Esophagus (tissue), 2 donors: ENCODE data around the gene APOL1. TPM values are rescaled to one million over a fixed set of nuclear protein-coding genes. Genes with fewer than 3 reads are reported as not detected.
A peak's percentile ranks its signal among the peaks of the same experiment; 100 is the strongest.

Source experiments
- H3K27ac ChIP-seq, 2 donors: one replicate each; pipeline ENCODE4 v1.5.1; 2013; ENCODE audit warnings: low read depth in 2 of 2, mild to moderate bottlenecking in 2 of 2, inconsistent platforms in 1 of 2, low read length in 1 of 2, moderate library complexity in 1 of 2
- H3K27me3 ChIP-seq, 2 donors: one replicate each; pipeline ENCODE4 v1.6.1; 2013; ENCODE audit warnings: low read length in 2 of 2, control low read depth in 1 of 2, mild to moderate bottlenecking in 1 of 2; ENCODE audit not compliant: insufficient read depth in 2 of 2, control insufficient read depth in 1 of 2
- H3K36me3 ChIP-seq, 2 donors: one replicate each; pipeline ENCODE4 v1.6.1; 2013; ENCODE audit warnings: low read length in 1 of 2; ENCODE audit not compliant: control insufficient read depth in 2 of 2, insufficient read depth in 2 of 2
- H3K4me1 ChIP-seq, 2 donors: one replicate each; pipeline ENCODE4 v1.6.1; 2013; ENCODE audit warnings: low read length in 1 of 2; ENCODE audit not compliant: control insufficient read depth in 2 of 2, insufficient read depth in 2 of 2
- H3K4me3 ChIP-seq, 2 donors: one replicate each; pipeline ENCODE4 v1.5.1; 2013; ENCODE audit warnings: low read length in 2 of 2, mild to moderate bottlenecking in 2 of 2, low read depth in 1 of 2, moderate library complexity in 1 of 2
- H3K9me3 ChIP-seq, 2 donors: one replicate each; pipeline ENCODE4 v1.6.1; 2013; ENCODE audit warnings: mild to moderate bottlenecking in 2 of 2, low read depth in 1 of 2, low read length in 1 of 2, moderate library complexity in 1 of 2; ENCODE audit not compliant: control insufficient read depth in 2 of 2, insufficient read depth in 1 of 2
- WGBS, 2 donors: extraction: QIAGEN DNeasy Blood & Tissue Kit; methylation state at CpG; one replicate each; pipeline ENCODE4 v1.1.7; 2013; 5-methylcytosine and 5-hydroxymethylcytosine counted together
- polyA plus RNA-seq, 2 donors: library from polyadenylated mRNA; stranded (reverse); fragments of 200-250 nt; gene quantifications; one replicate each; pipeline ENCODE4 v1.2.3, GENCODE V29; 2013
- donor health status: healthy with polysubstance abuse.
- donor health status: Bipolar disorder and iron deficiency.

APOL1 gene
- polyA plus RNA-seq, 2 donors: 9.8 to 10.5 TPM

GRCh38 chr22:36294293-36294620, 41.3 kb downstream of the APOL1 start:
- no peaks in the 10 kb centered on the region for H3K27me3 ChIP-seq
- no peak overlapping the region for H3K4me3 ChIP-seq
- H3K4me1 ChIP-seq: no peaks in the 10 kb centered on the region
- peaks cover 57 to 75% of the 10 kb centered on the region in 2 donors for H3K36me3 ChIP-seq
- no peaks in the 10 kb centered on the region for H3K9me3 ChIP-seq
- WGBS, 2 donors: 90 to 94% methylated on average over 7 of the region's 7 CpGs
- no peak overlapping the region for H3K27ac ChIP-seq

- no peaks in the 10 kb centered on the region for H3K4me1 ChIP-seq
- no peak overlapping the region for H3K4me3 ChIP-seq
- H3K9me3 ChIP-seq: no peaks in the 10 kb centered on the region
- 91 to 92% methylated on average over 11 of the region's 11 CpGs for WGBS, 2 donors
- no peak overlapping the region for H3K27ac ChIP-seq
- H3K36me3 ChIP-seq: peaks cover 62 to 75% of the 10 kb centered on the region in 2 donors
- H3K27me3 ChIP-seq: no peaks in the 10 kb centered on the region
Observed at GRCh38 chr22:36294801-36295200, 41.9 kb downstream of the APOL1 start.

GRCh38 chr22:36295247-36295646, 42.3 kb downstream of the APOL1 start:
- Histone ChIP-seq H3K36me3 (peaks cover 66 to 78% of the 10 kb centered on the region in 2 donors), H3K4me1 (no peaks in the 10 kb centered on the region), H3K9me3 (no peaks in the 10 kb centered on the region), H3K27me3 (no peaks in the 10 kb centered on the region), H3K27ac (no peak overlapping the region), H3K4me3 (no peak overlapping the region)
- 90 to 96% methylated on average over 7 of the region's 7 CpGs for WGBS, 2 donors

GRCh38 chr22:36296690-36297089, 43.8 kb downstream of the APOL1 start:
- WGBS, 2 donors: 88 to 89% methylated on average over 15 of the region's 15 CpGs
- peaks cover 71 to 91% of the 10 kb centered on the region in 2 donors for H3K36me3 ChIP-seq
- H3K27ac ChIP-seq: no peak overlapping the region
- H3K9me3 ChIP-seq: no peaks in the 10 kb centered on the region
- H3K4me3 ChIP-seq: no peak overlapping the region
- no peaks in the 10 kb centered on the region for H3K27me3 ChIP-seq
- H3K4me1 ChIP-seq: peaks cover 0 to 3% of the 10 kb centered on the region in 2 donors

- Histone ChIP-seq H3K27me3 (no peaks in the 10 kb centered on the region), H3K9me3 (no peaks in the 10 kb centered on the region), H3K36me3 (peaks cover 68 to 87% of the 10 kb centered on the region in 2 donors), H3K27ac (peak overlapping the region in 1 of 2 donors; percentile 34), H3K4me1 (peaks cover 0 to 3% of the 10 kb centered on the region in 2 donors), H3K4me3 (no peak overlapping the region)
- WGBS, 2 donors: 85 to 86% methylated on average over 19 of the region's 19 CpGs
Observed at GRCh38 chr22:36297568-36297967, 44.6 kb downstream of the APOL1 start.

GRCh38 chr22:36298118-36298517, 45.2 kb downstream of the APOL1 start:
- Histone ChIP-seq H3K4me1 (peaks cover 0 to 3% of the 10 kb centered on the region in 2 donors), H3K27me3 (no peaks in the 10 kb centered on the region), H3K27ac (peak overlapping the region in 1 of 2 donors; percentile 35), H3K9me3 (no peaks in the 10 kb centered on the region), H3K4me3 (no peak overlapping the region), H3K36me3 (peaks cover 68 to 87% of the 10 kb centered on the region in 2 donors)
- 80 to 94% methylated on average over 7 to 8 of the region's 8 CpGs for WGBS, 2 donors

GRCh38 chr22:36298601-36299000, 45.7 kb downstream of the APOL1 start:
- Histone ChIP-seq H3K36me3 (peaks cover 64 to 85% of the 10 kb centered on the region in 2 donors), H3K4me1 (peaks cover 0 to 3% of the 10 kb centered on the region in 2 donors), H3K27me3 (no peaks in the 10 kb centered on the region), H3K9me3 (no peaks in the 10 kb centered on the region), H3K27ac (peak overlapping the region in 1 of 2 donors; percentile 35), H3K4me3 (no peak overlapping the region)
- 91 to 94% methylated on average over 13 of the region's 13 CpGs for WGBS, 2 donors

GRCh38 chr22:36299295-36299694, 46.4 kb downstream of the APOL1 start:
- H3K9me3 ChIP-seq: no peaks in the 10 kb centered on the region
- no peak overlapping the region for H3K4me3 ChIP-seq
- no peaks in the 10 kb centered on the region for H3K27me3 ChIP-seq
- peaks cover 63 to 84% of the 10 kb centered on the region in 2 donors for H3K36me3 ChIP-seq
- peaks cover 0 to 3% of the 10 kb centered on the region in 2 donors for H3K4me1 ChIP-seq
- peak overlapping the region in 1 of 2 donors; percentile 15 for H3K27ac ChIP-seq
- 85 to 87% methylated on average over 14 of the region's 14 CpGs for WGBS, 2 donors

GRCh38 chr22:36299911-36300310, 47.0 kb downstream of the APOL1 start:
- Histone ChIP-seq H3K9me3 (no peaks in the 10 kb centered on the region), H3K27ac (peak overlapping the region; percentile 12 to 16), H3K4me1 (peaks cover 0 to 3% of the 10 kb centered on the region in 2 donors), H3K4me3 (no peak overlapping the region), H3K27me3 (no peaks in the 10 kb centered on the region), H3K36me3 (peaks cover 63 to 84% of the 10 kb centered on the region in 2 donors)
- 90 to 94% methylated on average over 12 of the region's 12 CpGs for WGBS, 2 donors

GRCh38 chr22:36300396-36301212, 47.7 kb downstream of the APOL1 start:
- Histone ChIP-seq H3K4me3 (no peak overlapping the region), H3K36me3 (peaks cover 60 to 84% of the 10 kb centered on the region in 2 donors), H3K4me1 (peaks cover 0 to 3% of the 10 kb centered on the region in 2 donors), H3K27me3 (no peaks in the 10 kb centered on the region), H3K27ac (peak overlapping the region in 1 of 2 donors; percentile 63), H3K9me3 (no peaks in the 10 kb centered on the region)
- 83 to 85% methylated on average over 20 to 24 of the region's 24 CpGs for WGBS, 2 donors
